H1 (cell line): ENCODE measurements around the gene HMHB1. TPM values are rescaled to one million over a fixed set of nuclear protein-coding genes. Genes with fewer than 3 reads are reported as not detected.

Source experiments
- CTCF ChIA-PET: fragments of 300-600 bp; sonication (Branson Sonifier 250); formaldehyde crosslinking; loops from one replicate; lab custom pipeline; 2021; ENCODE audit not compliant: partially characterized antibody; lab: Charles Lee
- POLR2A ChIA-PET: fragments of 300-600 bp; sonication (Branson Sonifier 250); formaldehyde crosslinking; loops from one replicate; lab custom pipeline; 2021; ENCODE audit warnings: inconsistent platforms; ENCODE audit not compliant: partially characterized antibody; lab: Charles Lee
- DNase-seq, 2 experiments: peaks; one replicate each; pipeline versions ENCODE4 v3.0.0 to v3.0.0-alpha.2; 2010 to 2022; ENCODE audit warnings: low spot score in 2 of 2, low read depth in 1 of 2, mixed read lengths in 1 of 2
- FAIRE-seq: peaks from 2 replicates; lab custom pipeline; 2011; peaks lifted over from hg19 to GRCh38; lab: Jason Lieb, UNC
- H2AFZ ChIP-seq: 2 replicates; pipeline ENCODE4 v1.8.1; 2012; ENCODE audit warnings: low read length, inconsistent platforms
- H2AK5ac ChIP-seq: 2 replicates; pipeline ENCODE4 v1.6.1; 2013; ENCODE audit warnings: low read depth, low read length
- H2BK120ac ChIP-seq: replicated peaks from 2 replicates; pipeline ENCODE3; 2013; ENCODE audit warnings: low read depth, low read length, inconsistent platforms
- H2BK12ac ChIP-seq: 2 replicates; pipeline ENCODE4 v1.6.1; 2013; ENCODE audit warnings: low read depth, low read length
- H2BK15ac ChIP-seq: 2 replicates; pipeline ENCODE4 v1.6.1; 2013; ENCODE audit warnings: low read length
- H2BK20ac ChIP-seq: 2 replicates; pipeline ENCODE4 v1.6.1; 2013; ENCODE audit warnings: low read length
- H2BK5ac ChIP-seq: 2 replicates; pipeline ENCODE4 v1.6.1; 2013; ENCODE audit warnings: low read depth, low read length
- H3K14ac ChIP-seq: 2 replicates; pipeline ENCODE4 v1.6.1; 2013; ENCODE audit warnings: inconsistent platforms; ENCODE audit not compliant: insufficient read length
- H3K18ac ChIP-seq: 2 replicates; pipeline ENCODE4 v1.6.1; 2013; ENCODE audit warnings: low read length; ENCODE audit errors: extremely low read depth
- H3K23ac ChIP-seq: 2 replicates; pipeline ENCODE4 v1.6.1; 2013; ENCODE audit warnings: inconsistent platforms; ENCODE audit not compliant: insufficient read length
- H3K23me2 ChIP-seq: 2 replicates; pipeline ENCODE4 v1.6.1; 2013; ENCODE audit warnings: low read depth, low read length
- H3K27ac ChIP-seq: 2 replicates; pipeline ENCODE4 v1.6.1; 2011; ENCODE audit warnings: low read depth, low read length, inconsistent platforms
- H3K27me3 ChIP-seq, 4 experiments: replicated peaks in 1 of 4; 1 replicate in 1 of 4; 2 replicates in 3 of 4; pipeline versions ENCODE4 v1.6.1 to v1.8.1; 2011 to 2013; ENCODE audit warnings: low read length in 3 of 4, mild to moderate bottlenecking in 3 of 4, inconsistent platforms in 2 of 4, mixed read lengths in 2 of 4, moderate library complexity in 1 of 4; ENCODE audit not compliant: control insufficient read depth in 3 of 4, insufficient read depth in 3 of 4; ENCODE audit errors: extremely low read depth in 1 of 4
- H3K36me3 ChIP-seq, 4 experiments: 2 replicates each; pipeline versions ENCODE4 v1.6.1 to v1.8.1; 2011 to 2013; ENCODE audit warnings: mild to moderate bottlenecking in 4 of 4, low read length in 3 of 4, moderate library complexity in 2 of 4, control low read depth in 1 of 4, inconsistent platforms in 1 of 4; ENCODE audit not compliant: insufficient read depth in 4 of 4, control insufficient read depth in 2 of 4
- H3K4ac ChIP-seq: replicated peaks from 2 replicates; pipeline ENCODE3; 2013; ENCODE audit warnings: low read length, low read depth, mixed read lengths, inconsistent platforms; ENCODE audit not compliant: insufficient read length
- H3K4me1 ChIP-seq, 4 experiments: replicated peaks in 1 of 4; 1 replicate in 1 of 4; 2 replicates in 3 of 4; pipeline versions ENCODE4 v1.6.1 to v1.8.1; 2011 to 2013; ENCODE audit warnings: low read length in 3 of 4, inconsistent platforms in 2 of 4, mixed read lengths in 1 of 4; ENCODE audit not compliant: insufficient read depth in 4 of 4, control insufficient read depth in 3 of 4
- H3K4me2 ChIP-seq, 2 experiments: 2 replicates each; pipeline versions ENCODE4 v1.6.1 to v1.8.1; 2011 to 2013; ENCODE audit warnings: low read depth in 2 of 2, low read length in 2 of 2, control low read depth in 1 of 2, inconsistent platforms in 1 of 2, mild to moderate bottlenecking in 1 of 2; ENCODE audit not compliant: insufficient read depth in 1 of 2
- H3K4me3 ChIP-seq, 4 experiments: fragments of 200-600, 300-600 bp in 1 of 4; sonication (generic), shearing (Covaris generic), sonication (Bioruptor Twin) in 1 of 4; 2 replicates each; pipeline versions ENCODE4 v1.5.1 to v1.8.1; 2011 to 2016; ENCODE audit warnings: low read length in 4 of 4, low read depth in 3 of 4, control low read depth in 2 of 4, inconsistent platforms in 2 of 4, mild to moderate bottlenecking in 2 of 4, mixed read lengths in 1 of 4, moderate library complexity in 1 of 4; ENCODE audit not compliant: insufficient read depth in 2 of 4; ENCODE audit errors: extremely low read depth in 1 of 4
- H3K56ac ChIP-seq: replicated peaks from 2 replicates; pipeline ENCODE3; 2013; ENCODE audit warnings: low read depth, mild to moderate bottlenecking, mixed read lengths, low read length, inconsistent platforms; ENCODE audit not compliant: insufficient read length
- H3K79me1 ChIP-seq: 2 replicates; pipeline ENCODE4 v1.6.1; 2013; ENCODE audit warnings: low read depth, low read length, control low read depth
- H3K79me2 ChIP-seq, 2 experiments: 2 replicates each; pipeline versions ENCODE4 v1.6.1 to v1.8.1; 2012 to 2013; ENCODE audit warnings: low read length in 2 of 2, mild to moderate bottlenecking in 2 of 2, inconsistent platforms in 1 of 2; ENCODE audit not compliant: insufficient read depth in 2 of 2, control insufficient read depth in 1 of 2
- H3K9ac ChIP-seq, 4 experiments: replicated peaks in 1 of 4; 1 replicate in 1 of 4; 2 replicates in 3 of 4; pipeline versions ENCODE4 v1.6.1 to v1.8.1; 2011 to 2013; ENCODE audit warnings: low read depth in 3 of 4, low read length in 3 of 4, control low read depth in 2 of 4, mild to moderate bottlenecking in 2 of 4, moderate library complexity in 2 of 4, inconsistent platforms in 1 of 4; ENCODE audit errors: extremely low read depth in 1 of 4
- H3K9me3 ChIP-seq, 2 experiments: 2 replicates each; pipeline versions ENCODE4 v1.6.1 to v1.8.1; 2012 to 2013; ENCODE audit warnings: mild to moderate bottlenecking in 2 of 2, moderate library complexity in 2 of 2, control low read depth in 1 of 2, inconsistent platforms in 1 of 2, low read depth in 1 of 2, low read length in 1 of 2, mixed read lengths in 1 of 2; ENCODE audit not compliant: insufficient read depth in 2 of 2
- H4K20me1 ChIP-seq, 2 experiments: replicated peaks in 1 of 2; 2 replicates each; pipeline versions ENCODE3 to v1.8.1; 2011 to 2013; ENCODE audit warnings: inconsistent platforms in 2 of 2, low read length in 2 of 2, mild to moderate bottlenecking in 1 of 2; ENCODE audit not compliant: insufficient read depth in 2 of 2, control insufficient read depth in 1 of 2
- H4K5ac ChIP-seq: 2 replicates; pipeline ENCODE4 v1.6.1; 2013; ENCODE audit warnings: low read length, low read depth, mixed read lengths, inconsistent platforms; ENCODE audit not compliant: insufficient read length
- H4K8ac ChIP-seq: 2 replicates; pipeline ENCODE4 v1.8.0; 2013; ENCODE audit warnings: mild to moderate bottlenecking, moderate library complexity, low read length, inconsistent platforms; ENCODE audit not compliant: insufficient read depth; ENCODE audit errors: extremely low read depth
- H4K91ac ChIP-seq: replicated peaks from 2 replicates; pipeline ENCODE3; 2013; ENCODE audit warnings: low read length, mixed read lengths, inconsistent platforms; ENCODE audit not compliant: insufficient read length
- CEBPB ChIP-seq: IDR thresholded peaks from 2 replicates; pipeline ENCODE4 v1.6.1; 2012; ENCODE audit warnings: low read depth, low read length
- EZH2 ChIP-seq: fragments of 200-600 bp; sonication (generic); IDR thresholded peaks from 2 replicates; pipeline ENCODE4 v1.7.1; 2012; ENCODE audit warnings: low read depth, mild to moderate bottlenecking, moderate library complexity, low read length, inconsistent platforms; ENCODE audit not compliant: severe bottlenecking
- NRF1 ChIP-seq: IDR thresholded peaks from 2 replicates; pipeline ENCODE4 v1.6.1; 2011; ENCODE audit warnings: mild to moderate bottlenecking, low read depth, low read length, improper control_type of control experiment
- POU5F1 ChIP-seq: IDR thresholded peaks from 2 replicates; pipeline ENCODE4 v1.6.1; 2011; ENCODE audit warnings: low read depth, mild to moderate bottlenecking, low read length, moderate library complexity
- WGBS, 2 experiments: shearing (Covaris generic) in 1 of 2; methylation state at CpG; one replicate each; pipeline versions ENCODE4 v1.1.6 to v1.1.7; 2013 to 2015; ENCODE audit warnings: low lambda C conversion rate in 2 of 2, mixed read lengths in 2 of 2, inconsistent platforms in 1 of 2, low coverage in 1 of 2, missing lambda C conversion rate in 1 of 2; ENCODE audit not compliant: insufficient replicate concordance in 2 of 2, insufficient coverage in 1 of 2, insufficient read length in 1 of 2; ENCODE audit errors: extremely low coverage in 1 of 2, missing lambda C conversion rate in 1 of 2; 5-methylcytosine and 5-hydroxymethylcytosine counted together
- polyA plus RNA-seq, 7 experiments: library from polyadenylated mRNA; depleted of rRNA in 3 of 7; stranded (reverse) in 5 of 7; unstranded in 2 of 7; fragments of >200 nt in 5 of 7; fragments of 200-250 nt in 2 of 7; gene quantifications; 1 replicate in 5 of 7; 2 replicates in 1 of 7; 4 replicates in 1 of 7; pipeline versions ENCODE4 v1.2.1 to v1.2.3, GENCODE V29; 2011 to 2013; ENCODE audit warnings: missing spikeins in 2 of 7, mixed read lengths in 2 of 7
- total RNA-seq: library from RNA; stranded (reverse); fragmentation: NEBNext Ultra II Directional; extraction: Animal tissue kit (Norgen Biotek cat#: 25700); gene quantifications from 2 replicates; pipeline ENCODE4 v1.2.1, GENCODE V29; 2021

HMHB1 gene
- total and polyA plus RNA-seq, 2 of the 8 experiments (the other 6 are each of a cell fraction or from before 2014, with no cell fraction given) = not detected

- Histone ChIP-seq H2BK5ac (no peak overlapping the region), H3K18ac (no peak overlapping the region), H3K9me3 (no peaks in the 10 kb centered on the region), H2BK15ac (no peak overlapping the region), H3K27ac (no peak overlapping the region), H3K23ac (no peak overlapping the region), H4K91ac (no peak overlapping the region), H3K9ac (no peak overlapping the region), H3K79me1 (no peaks in the 10 kb centered on the region), H2AFZ (no peak overlapping the region), H2BK120ac (no peak overlapping the region), H3K79me2 (no peaks in the 10 kb centered on the region), H4K5ac (no peak overlapping the region), H2AK5ac (no peak overlapping the region), H3K4me1 (no peaks in the 10 kb centered on the region), H2BK12ac (no peak overlapping the region), H3K23me2 (no peaks in the 10 kb centered on the region), H3K4me3 (no peak overlapping the region), H4K8ac (no peak overlapping the region), H3K56ac (no peak overlapping the region), H3K27me3 (no peaks in the 10 kb centered on the region), H4K20me1 (no peaks in the 10 kb centered on the region), H3K4ac (no peak overlapping the region), H3K14ac (no peak overlapping the region), H2BK20ac (no peak overlapping the region), H3K4me2 (no peak overlapping the region), H3K36me3 (no peaks in the 10 kb centered on the region)
- WGBS, 2 experiments = 95% methylated on average over 5 of the region's 5 CpGs; no CpG with 5 or more reads in 1 of the 2 experiments
- ChIA-PET POLR2A (no interaction called here), CTCF (no interaction called here)
- FAIRE-seq (no peak), DNase-seq (no peak)
- TF ChIP-seq POU5F1 = no peak
- TF ChIP-seq NRF1 = no peak
- TF ChIP-seq EZH2 = no peak
- no peak for TF ChIP-seq CEBPB
Observed at GRCh38 chr5:143769026-143769786, 42.8 kb upstream of the HMHB1 start.
